Measurements from ENCODE around the gene RBM33. TPM values are rescaled to one million over a fixed set of nuclear protein-coding genes. Genes with fewer than 3 reads are reported as not detected.

Gene RBM33
- total and polyA plus RNA-seq, 2 of the 13 experiments (the other 11 are each of a cell fraction or from before 2014, with no cell fraction given) = 12.4 to 28.9 TPM

DNA sequence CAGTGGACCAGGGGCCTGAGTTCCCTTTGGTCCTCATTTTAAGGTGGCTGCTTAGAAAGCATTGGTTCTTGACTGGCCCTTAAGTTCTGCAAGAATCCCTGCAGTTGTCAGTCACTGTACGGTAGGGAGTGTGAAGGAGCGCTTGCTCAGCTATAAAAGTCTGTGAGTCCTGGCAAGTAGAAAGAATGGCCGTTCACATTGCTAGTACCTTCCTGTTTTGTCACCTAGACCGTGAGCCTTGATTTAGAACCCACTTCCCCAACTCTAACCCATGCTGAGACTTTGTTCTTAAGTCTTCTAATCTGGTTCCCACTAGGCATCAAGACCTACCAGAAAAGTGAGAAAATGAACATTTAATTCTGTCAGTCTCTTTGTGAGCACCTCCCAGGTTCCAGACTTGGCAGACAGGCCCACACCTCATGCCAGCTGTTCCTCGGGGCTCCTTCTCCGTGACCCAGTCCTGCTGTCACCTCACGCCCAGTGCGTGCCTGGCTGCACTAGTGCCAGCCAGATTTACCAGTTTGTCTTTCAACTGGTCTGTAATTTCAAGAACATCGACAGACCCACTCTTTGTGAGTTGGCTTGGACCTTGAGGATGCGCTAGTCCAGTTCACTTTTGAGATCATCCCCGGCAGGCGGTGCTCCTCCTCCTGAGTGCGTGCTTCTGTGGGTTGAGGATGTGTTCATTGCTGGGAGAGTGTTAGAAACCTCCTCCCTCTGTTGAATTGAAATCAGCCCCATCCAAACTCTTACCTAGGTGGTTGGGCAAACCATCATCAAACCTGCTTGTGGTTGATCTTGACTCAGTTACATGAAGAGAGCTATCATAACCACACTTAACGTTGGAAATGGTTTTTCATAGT is 89.4 kb downstream of the RBM33 start:
- ChIA-PET POLR2A (no interaction called here), CTCF (ENCODE audit: low intra/inter-chr PET ratio, low total read pairs) (no interaction called here)
- H3K4me1 ChIP-seq (ENCODE audit: insufficient read depth, low read length) = no peaks in the 10 kb centered on the region
- peaks cover 23 to 69% of the 10 kb centered on the region in 2 experiments for H3K36me3 ChIP-seq (replicated peaks in 1 of 2; ENCODE audit: control insufficient read depth in 1 of 2, insufficient read depth in 2 of 2, low read length in 2 of 2)
- in situ Hi-C loops (cut with HindIII; ENCODE audit: extremely low pct_ligation_motif_present, low pct_unique_long_range_greater_than_20kb) (no loop called here), intact Hi-C loops (cut with micrococcal nuclease; ENCODE audit: unreplicated experiment) (loop anchor here (10.0 kb wide), 1 partner anchor 319 kb away; no protein-coding TSS in a partner anchor)
- no peak overlapping the region for H3K9ac ChIP-seq (ENCODE audit: insufficient read depth, low read depth, low read length)
- no peak overlapping the region for H3K4me3 ChIP-seq (replicated peaks in 1 of 3; ENCODE audit: insufficient read depth in 1 of 3, low read depth in 2 of 3, low read length in 3 of 3)
- BruUV-seq (replicated peaks) = no TSS peak
- FAIRE-seq (no peak), DNase-seq (ENCODE audit: low spot score) (no peak), ATAC-seq (no peak)
- H3K4me2 ChIP-seq (ENCODE audit: low read depth, low read length) = no peak overlapping the region
- WGBS (ENCODE audit: low lambda C conversion rate) = 98% methylated on average over 14 of the region's 14 CpGs
- no peak overlapping the region for H3K27ac ChIP-seq (ENCODE audit: extremely low read length, insufficient read depth, low read length)
- no peaks in the 10 kb centered on the region for H3K9me3 ChIP-seq (ENCODE audit: low read length)
- peaks cover 9% of the 10 kb centered on the region for H4K20me1 ChIP-seq (ENCODE audit: insufficient read depth, low read length)
- no peak overlapping the region for H2AFZ ChIP-seq (ENCODE audit: low read length)
- H3K79me2 ChIP-seq (ENCODE audit: insufficient read depth, low read length) = peaks cover 16% of the 10 kb centered on the region
- TF ChIP-seq, protein P1, sequence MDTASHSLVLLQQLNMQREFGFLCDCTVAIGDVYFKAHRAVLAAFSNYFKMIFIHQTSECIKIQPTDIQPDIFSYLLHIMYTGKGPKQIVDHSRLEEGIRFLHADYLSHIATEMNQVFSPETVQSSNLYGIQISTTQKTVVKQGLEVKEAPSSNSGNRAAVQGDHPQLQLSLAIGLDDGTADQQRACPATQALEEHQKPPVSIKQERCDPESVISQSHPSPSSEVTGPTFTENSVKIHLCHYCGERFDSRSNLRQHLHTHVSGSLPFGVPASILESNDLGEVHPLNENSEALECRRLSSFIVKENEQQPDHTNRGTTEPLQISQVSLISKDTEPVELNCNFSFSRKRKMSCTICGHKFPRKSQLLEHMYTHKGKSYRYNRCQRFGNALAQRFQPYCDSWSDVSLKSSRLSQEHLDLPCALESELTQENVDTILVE (CRISPR knock-in tag; IDR thresholded peaks at IDR 0.05) = no peak
- TF ChIP-seq NFRKB (IDR thresholded peaks at IDR 0.05) = no peak
- TF ChIP-seq, protein P2, sequence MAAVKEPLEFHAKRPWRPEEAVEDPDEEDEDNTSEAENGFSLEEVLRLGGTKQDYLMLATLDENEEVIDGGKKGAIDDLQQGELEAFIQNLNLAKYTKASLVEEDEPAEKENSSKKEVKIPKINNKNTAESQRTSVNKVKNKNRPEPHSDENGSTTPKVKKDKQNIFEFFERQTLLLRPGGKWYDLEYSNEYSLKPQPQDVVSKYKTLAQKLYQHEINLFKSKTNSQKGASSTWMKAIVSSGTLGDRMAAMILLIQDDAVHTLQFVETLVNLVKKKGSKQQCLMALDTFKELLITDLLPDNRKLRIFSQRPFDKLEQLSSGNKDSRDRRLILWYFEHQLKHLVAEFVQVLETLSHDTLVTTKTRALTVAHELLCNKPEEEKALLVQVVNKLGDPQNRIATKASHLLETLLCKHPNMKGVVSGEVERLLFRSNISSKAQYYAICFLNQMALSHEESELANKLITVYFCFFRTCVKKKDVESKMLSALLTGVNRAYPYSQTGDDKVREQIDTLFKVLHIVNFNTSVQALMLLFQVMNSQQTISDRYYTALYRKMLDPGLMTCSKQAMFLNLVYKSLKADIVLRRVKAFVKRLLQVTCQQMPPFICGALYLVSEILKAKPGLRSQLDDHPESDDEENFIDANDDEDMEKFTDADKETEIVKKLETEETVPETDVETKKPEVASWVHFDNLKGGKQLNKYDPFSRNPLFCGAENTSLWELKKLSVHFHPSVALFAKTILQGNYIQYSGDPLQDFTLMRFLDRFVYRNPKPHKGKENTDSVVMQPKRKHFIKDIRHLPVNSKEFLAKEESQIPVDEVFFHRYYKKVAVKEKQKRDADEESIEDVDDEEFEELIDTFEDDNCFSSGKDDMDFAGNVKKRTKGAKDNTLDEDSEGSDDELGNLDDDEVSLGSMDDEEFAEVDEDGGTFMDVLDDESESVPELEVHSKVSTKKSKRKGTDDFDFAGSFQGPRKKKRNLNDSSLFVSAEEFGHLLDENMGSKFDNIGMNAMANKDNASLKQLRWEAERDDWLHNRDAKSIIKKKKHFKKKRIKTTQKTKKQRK (IDR thresholded peaks at IDR 0.05; ENCODE audit: low read length) = no peak
- TF ChIP-seq RNF2 (conservative IDR thresholded peaks at IDR 0.05; ENCODE audit: low read depth) = no peak
- TF ChIP-seq ELF3 (CRISPR knock-in tag; IDR thresholded peaks at IDR 0.05) = no peak
- TF ChIP-seq HOXA3 (CRISPR knock-in tag; IDR thresholded peaks at IDR 0.05) = no peak
- TF ChIP-seq, protein P3, sequence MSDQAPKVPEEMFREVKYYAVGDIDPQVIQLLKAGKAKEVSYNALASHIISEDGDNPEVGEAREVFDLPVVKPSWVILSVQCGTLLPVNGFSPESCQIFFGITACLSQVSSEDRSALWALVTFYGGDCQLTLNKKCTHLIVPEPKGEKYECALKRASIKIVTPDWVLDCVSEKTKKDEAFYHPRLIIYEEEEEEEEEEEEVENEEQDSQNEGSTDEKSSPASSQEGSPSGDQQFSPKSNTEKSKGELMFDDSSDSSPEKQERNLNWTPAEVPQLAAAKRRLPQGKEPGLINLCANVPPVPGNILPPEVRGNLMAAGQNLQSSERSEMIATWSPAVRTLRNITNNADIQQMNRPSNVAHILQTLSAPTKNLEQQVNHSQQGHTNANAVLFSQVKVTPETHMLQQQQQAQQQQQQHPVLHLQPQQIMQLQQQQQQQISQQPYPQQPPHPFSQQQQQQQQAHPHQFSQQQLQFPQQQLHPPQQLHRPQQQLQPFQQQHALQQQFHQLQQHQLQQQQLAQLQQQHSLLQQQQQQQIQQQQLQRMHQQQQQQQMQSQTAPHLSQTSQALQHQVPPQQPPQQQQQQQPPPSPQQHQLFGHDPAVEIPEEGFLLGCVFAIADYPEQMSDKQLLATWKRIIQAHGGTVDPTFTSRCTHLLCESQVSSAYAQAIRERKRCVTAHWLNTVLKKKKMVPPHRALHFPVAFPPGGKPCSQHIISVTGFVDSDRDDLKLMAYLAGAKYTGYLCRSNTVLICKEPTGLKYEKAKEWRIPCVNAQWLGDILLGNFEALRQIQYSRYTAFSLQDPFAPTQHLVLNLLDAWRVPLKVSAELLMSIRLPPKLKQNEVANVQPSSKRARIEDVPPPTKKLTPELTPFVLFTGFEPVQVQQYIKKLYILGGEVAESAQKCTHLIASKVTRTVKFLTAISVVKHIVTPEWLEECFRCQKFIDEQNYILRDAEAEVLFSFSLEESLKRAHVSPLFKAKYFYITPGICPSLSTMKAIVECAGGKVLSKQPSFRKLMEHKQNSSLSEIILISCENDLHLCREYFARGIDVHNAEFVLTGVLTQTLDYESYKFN (CRISPR knock-in tag; conservative IDR thresholded peaks at IDR 0.05) = no peak
- no peaks in the 10 kb centered on the region for H3K27me3 ChIP-seq (ENCODE audit: control insufficient read depth in 1 of 2, insufficient read depth in 2 of 2, low read length in 2 of 2)
